Liver (tissue), 3 donors: ENCODE data around the gene ZNF358.

Experiments used
- ATF3 ChIP-seq: IDR thresholded peaks from 2 replicates; pipeline ENCODE4 v1.6.1; 2016; ENCODE audit warnings: antibody characterized with exemption
- CTCF ChIP-seq: fragments of 150-350 bp; IDR thresholded peaks from 2 replicates; pipeline ENCODE4 v1.5.1; 2017; ENCODE audit warnings: improper control_type of control experiment, low read depth, low read length; ENCODE audit not compliant: missing input control
- EGR1 ChIP-seq, 2 donors: IDR thresholded peaks; 2 replicates each; pipeline ENCODE4 v1.6.1; 2016 to 2018; ENCODE audit warnings: antibody characterized with exemption in 2 of 2, low read depth in 2 of 2
- FOXA1 ChIP-seq: IDR thresholded peaks from 2 replicates; pipeline ENCODE4 v1.6.1; 2016; ENCODE audit warnings: antibody characterized with exemption
- JUND ChIP-seq, 2 donors: IDR thresholded peaks; 2 replicates each; pipeline ENCODE4 v1.6.1; 2016; ENCODE audit warnings: antibody characterized with exemption in 2 of 2
- MAX ChIP-seq: IDR thresholded peaks from 2 replicates; pipeline ENCODE4 v1.6.1; 2016; ENCODE audit warnings: antibody characterized with exemption
- NR2F2 ChIP-seq: IDR thresholded peaks from 2 replicates; pipeline ENCODE4 v1.6.1; 2016; ENCODE audit warnings: antibody characterized with exemption
- RAD21 ChIP-seq, 2 donors: IDR thresholded peaks; 2 replicates each; pipeline ENCODE4 v1.6.1; 2016; ENCODE audit warnings: antibody characterized with exemption in 2 of 2, mild to moderate bottlenecking in 2 of 2
- RXRA ChIP-seq, 2 donors: IDR thresholded peaks; 2 replicates each; pipeline ENCODE4 v1.6.1; 2017 to 2018; ENCODE audit warnings: antibody characterized with exemption in 2 of 2, mild to moderate bottlenecking in 1 of 2
- SP1 ChIP-seq: IDR thresholded peaks from 2 replicates; pipeline ENCODE4 v1.6.1; 2018; ENCODE audit warnings: antibody characterized with exemption, mild to moderate bottlenecking
- YY1 ChIP-seq: IDR thresholded peaks from 2 replicates; pipeline ENCODE4 v1.6.1; 2016; ENCODE audit warnings: antibody characterized with exemption, mild to moderate bottlenecking
- donor health status: healthy.
- donor health status: healthy.

- TF ChIP-seq CTCF (no peak), YY1 (no peak), RXRA (IDR thresholded peaks at IDR 0.05) (no peak), EGR1 (IDR thresholded peaks at IDR 0.05; ENCODE audit: low read depth in 2 of 2) (no peak), RAD21 (IDR thresholded peaks at IDR 0.05) (no peak), SP1 (no peak), JUND (IDR thresholded peaks at IDR 0.05) (no peak), FOXA1 (no peak), MAX (no peak), NR2F2 (no peak), ATF3 (no peak)
Observed at GRCh38 chr19:7516878-7517277, 975 bp downstream of the ZNF358 start.
